HCEC 1CT (cell line): Measurements from ENCODE around the gene DMBX1.

Experiments
- DNase-seq: peaks from one replicate; pipeline ENCODE4 v3.0.0-alpha.2; 2017

The DMBX1 gene

GRCh38 chr1:46461017-46461808 lies 28.4 kb upstream of the DMBX1 start:
- DNase-seq: no peak

GRCh38 chr1:46461809-46462448 lies 27.7 kb upstream of the DMBX1 start:
- no peak for DNase-seq

- no peak for DNase-seq
These were observed 25.6 kb upstream of the DMBX1 start for GRCh38 chr1:46464013-46464548.

GRCh38 chr1:46464915-46465314 lies 24.7 kb upstream of the DMBX1 start:
- no peak for DNase-seq

GRCh38 chr1:46465981-46466476 lies 23.6 kb upstream of the DMBX1 start:
- DNase-seq: no peak

GRCh38 chr1:46466477-46467182 lies 23.0 kb upstream of the DMBX1 start:
- no peak for DNase-seq

GRCh38 chr1:46467183-46467504 lies 22.5 kb upstream of the DMBX1 start:
- DNase-seq: no peak

- no peak for DNase-seq
These were observed 19.8 kb upstream of the DMBX1 start for GRCh38 chr1:46469881-46470280.

GRCh38 chr1:46471848-46472492 lies 17.7 kb upstream of the DMBX1 start:
- no peak for DNase-seq

- DNase-seq: no peak
These were observed 17.0 kb upstream of the DMBX1 start for GRCh38 chr1:46472498-46473181.

- DNase-seq: no peak
These were observed 15.6 kb upstream of the DMBX1 start for GRCh38 chr1:46473991-46474390.

- DNase-seq: no peak
These were observed 15.1 kb upstream of the DMBX1 start for GRCh38 chr1:46474570-46474969.

- DNase-seq: no peak
These were observed 13.0 kb upstream of the DMBX1 start for GRCh38 chr1:46476673-46477072.

- DNase-seq: peak; percentile 37
These were observed 12.3 kb upstream of the DMBX1 start for GRCh38 chr1:46477153-46477929.

GRCh38 chr1:46478721-46479485 lies 10.7 kb upstream of the DMBX1 start:
- DNase-seq: no peak

- no peak for DNase-seq
These were observed 9.8 kb upstream of the DMBX1 start for GRCh38 chr1:46479744-46480350.

- DNase-seq: no peak
These were observed 8.5 kb upstream of the DMBX1 start for GRCh38 chr1:46480959-46481646.

- DNase-seq: no peak
These were observed 7.7 kb upstream of the DMBX1 start for GRCh38 chr1:46481961-46482360.

- DNase-seq: no peak
These were observed 6.0 kb upstream of the DMBX1 start for GRCh38 chr1:46483589-46483988.
